ENCODE data around the gene NAIF1.

- TF ChIP-seq CTCF (IDR thresholded peaks at IDR 0.05) (no peak), POLR2A (IDR thresholded peaks at IDR 0.05) (no peak)
These were observed 17.6 kb upstream of the NAIF1 start for GRCh38 chr9:128084746-128085145.
